Trophoblast cell (in vitro differentiated cells and primary cell): ENCODE measurements around the gene NUDT3.
"Not testable (repeated sequence)": the region's sequence is repeated elsewhere in the genome, so short reads cannot be mapped to it uniquely, and the experiment has no call there.

Experiments
- DNase-seq, 2 donors: peaks; one replicate each; pipeline ENCODE4 v3.0.0-alpha.2; 2016
- H2AFZ ChIP-seq: 2 replicates; pipeline ENCODE4 v1.6.1; 2013; ENCODE audit warnings: low read length, moderate library complexity, mild to moderate bottlenecking; ENCODE audit not compliant: insufficient read depth, poor library complexity
- H2AK5ac ChIP-seq: 2 replicates; pipeline ENCODE4 v1.6.1; 2013; ENCODE audit warnings: mild to moderate bottlenecking, low read length
- H2BK120ac ChIP-seq: 2 replicates; pipeline ENCODE4 v1.6.1; 2013; ENCODE audit warnings: low read length, mild to moderate bottlenecking, moderate library complexity; ENCODE audit not compliant: insufficient read depth, poor library complexity
- H2BK12ac ChIP-seq: 2 replicates; pipeline ENCODE4 v1.6.1; 2013; ENCODE audit warnings: mild to moderate bottlenecking, low read length, moderate library complexity
- H2BK5ac ChIP-seq: 2 replicates; pipeline ENCODE4 v1.6.1; 2013; ENCODE audit warnings: low read length, low read depth, moderate library complexity, mild to moderate bottlenecking; ENCODE audit not compliant: poor library complexity
- H3K14ac ChIP-seq: 2 replicates; pipeline ENCODE4 v1.6.1; 2013; ENCODE audit warnings: mild to moderate bottlenecking, low read length
- H3K18ac ChIP-seq: 2 replicates; pipeline ENCODE4 v1.6.1; 2013; ENCODE audit warnings: mild to moderate bottlenecking, low read length
- H3K23ac ChIP-seq: 2 replicates; pipeline ENCODE4 v1.6.1; 2013; ENCODE audit warnings: low read length
- H3K27ac ChIP-seq: 2 replicates; pipeline ENCODE4 v1.5.1; 2013; ENCODE audit warnings: low read depth, mild to moderate bottlenecking, inconsistent platforms, low read length, moderate library complexity
- H3K27me3 ChIP-seq: 2 replicates; pipeline ENCODE4 v1.6.1; 2013; ENCODE audit warnings: inconsistent platforms, mild to moderate bottlenecking, low read length, moderate library complexity; ENCODE audit not compliant: insufficient read depth
- H3K36me3 ChIP-seq, 2 experiments: 1 replicate in 1 of 2; 2 replicates in 1 of 2; pipeline ENCODE4 v1.6.1; 2013; ENCODE audit warnings: low read length in 2 of 2, mild to moderate bottlenecking in 2 of 2, moderate library complexity in 1 of 2; ENCODE audit not compliant: insufficient read depth in 2 of 2, control insufficient read depth in 1 of 2
- H3K4ac ChIP-seq: 2 replicates; pipeline ENCODE4 v1.6.1; 2013; ENCODE audit warnings: low read depth, mild to moderate bottlenecking, low read length, moderate library complexity
- H3K4me1 ChIP-seq, 2 experiments: 1 replicate in 1 of 2; 2 replicates in 1 of 2; pipeline ENCODE4 v1.6.1; 2013; ENCODE audit warnings: low read length in 2 of 2, mild to moderate bottlenecking in 2 of 2, moderate library complexity in 1 of 2; ENCODE audit not compliant: insufficient read depth in 2 of 2, control insufficient read depth in 1 of 2
- H3K4me2 ChIP-seq: 2 replicates; pipeline ENCODE4 v1.6.1; 2013; ENCODE audit warnings: inconsistent platforms, mild to moderate bottlenecking, low read length, moderate library complexity
- H3K4me3 ChIP-seq: 2 replicates; pipeline ENCODE4 v1.5.1; 2013; ENCODE audit warnings: mild to moderate bottlenecking, low read depth, low read length, inconsistent platforms
- H3K79me1 ChIP-seq: one replicate; pipeline ENCODE4 v1.6.1; 2013; ENCODE audit warnings: low read length
- H3K79me2 ChIP-seq: 2 replicates; pipeline ENCODE4 v1.6.1; 2013; ENCODE audit warnings: low read length, mild to moderate bottlenecking; ENCODE audit not compliant: control insufficient read depth, insufficient read depth, poor library complexity
- H3K9ac ChIP-seq: 2 replicates; pipeline ENCODE4 v1.6.1; 2013; ENCODE audit warnings: mild to moderate bottlenecking, low read length
- H3K9me3 ChIP-seq: 2 replicates; pipeline ENCODE4 v1.6.1; 2013; ENCODE audit warnings: low read depth, mild to moderate bottlenecking, control low read depth, inconsistent platforms, low read length; ENCODE audit not compliant: insufficient read depth
- H4K12ac ChIP-seq: 2 replicates; pipeline ENCODE4 v1.6.1; 2013; ENCODE audit warnings: low read depth, mild to moderate bottlenecking, low read length, moderate library complexity
- H4K8ac ChIP-seq: 2 replicates; pipeline ENCODE4 v1.6.1; 2013; ENCODE audit warnings: low read depth, mild to moderate bottlenecking, low read length, moderate library complexity
- H4K91ac ChIP-seq: one replicate; pipeline ENCODE4 v1.6.1; 2013; ENCODE audit warnings: low read depth, mild to moderate bottlenecking, low read length, moderate library complexity
- WGBS: extraction: QIAGEN DNeasy Blood & Tissue Kit; methylation state at CpG from one replicate; pipeline ENCODE4 v1.1.7; 2013; ENCODE audit warnings: missing lambda C conversion rate; ENCODE audit not compliant: insufficient read length, insufficient coverage; ENCODE audit errors: extremely low coverage; 5-methylcytosine and 5-hydroxymethylcytosine counted together

The NUDT3 gene

GRCh38 chr6:34407915-34408314, 15.4 kb upstream of the NUDT3 start:
- not testable (repeated sequence) for H3K79me2 ChIP-seq, H3K23ac ChIP-seq, H3K4me2 ChIP-seq, H3K4ac ChIP-seq, H3K79me1 ChIP-seq, H3K9ac ChIP-seq, H4K8ac ChIP-seq, H3K27ac ChIP-seq, H3K36me3 ChIP-seq, H3K14ac ChIP-seq, H2BK5ac ChIP-seq, H3K27me3 ChIP-seq, H4K12ac ChIP-seq, H3K18ac ChIP-seq, H2BK120ac ChIP-seq, H2BK12ac ChIP-seq, H3K9me3 ChIP-seq, DNase-seq, H2AFZ ChIP-seq, H4K91ac ChIP-seq, H2AK5ac ChIP-seq, H3K4me3 ChIP-seq, H3K4me1 ChIP-seq
- no CpG with 5 or more reads among the region's 1 CpG for WGBS

GRCh38 chr6:34396518-34396917, 4.0 kb upstream of the NUDT3 start:
- H3K4me3 ChIP-seq = no peak overlapping the region
- no peak overlapping the region for H3K9ac ChIP-seq
- no peak overlapping the region for H3K4me2 ChIP-seq
- H4K8ac ChIP-seq = no peak overlapping the region
- no peak overlapping the region for H2AFZ ChIP-seq
- H2BK120ac ChIP-seq = no peak overlapping the region
- no peaks in the 10 kb centered on the region for H3K27me3 ChIP-seq
- WGBS = no CpG with 5 or more reads among the region's 6 CpGs
- peaks cover 8% of the 10 kb centered on the region for H3K79me2 ChIP-seq
- no peak overlapping the region for H3K14ac ChIP-seq
- H3K23ac ChIP-seq = no peak overlapping the region
- H3K79me1 ChIP-seq = peaks cover 8% of the 10 kb centered on the region
- no peak overlapping the region for H4K91ac ChIP-seq
- no peaks in the 10 kb centered on the region for H3K36me3 ChIP-seq
- H3K4me1 ChIP-seq = peaks cover 0 to 4% of the 10 kb centered on the region in 2 experiments
- no peak overlapping the region for H2BK5ac ChIP-seq
- no peaks in the 10 kb centered on the region for H3K9me3 ChIP-seq
- H2BK12ac ChIP-seq = no peak overlapping the region
- DNase-seq = no peak
- H3K4ac ChIP-seq = no peak overlapping the region
- H4K12ac ChIP-seq = no peak overlapping the region
- H3K18ac ChIP-seq = no peak overlapping the region
- H3K27ac ChIP-seq = no peak overlapping the region
- H2AK5ac ChIP-seq = no peak overlapping the region

- H2BK12ac ChIP-seq = no peak overlapping the region
- no peak overlapping the region for H4K8ac ChIP-seq
- no peak overlapping the region for H2AFZ ChIP-seq
- no peak overlapping the region for H3K4ac ChIP-seq
- H3K79me1 ChIP-seq = peaks cover 8% of the 10 kb centered on the region
- no peak overlapping the region for H3K4me2 ChIP-seq
- H3K14ac ChIP-seq = no peak overlapping the region
- no peak overlapping the region for H3K23ac ChIP-seq
- H3K36me3 ChIP-seq = no peaks in the 10 kb centered on the region
- H3K27me3 ChIP-seq = no peaks in the 10 kb centered on the region
- H3K27ac ChIP-seq = no peak overlapping the region
- no peak for DNase-seq
- no peak overlapping the region for H3K9ac ChIP-seq
- no peak overlapping the region for H4K12ac ChIP-seq
- no peaks in the 10 kb centered on the region for H3K9me3 ChIP-seq
- H2AK5ac ChIP-seq = no peak overlapping the region
- no CpG with 5 or more reads among the region's 3 CpGs for WGBS
- peaks cover 0 to 6% of the 10 kb centered on the region in 2 experiments for H3K4me1 ChIP-seq
- no peak overlapping the region for H2BK5ac ChIP-seq
- no peak overlapping the region for H3K18ac ChIP-seq
- H2BK120ac ChIP-seq = no peak overlapping the region
- no peak overlapping the region for H3K4me3 ChIP-seq
- H4K91ac ChIP-seq = no peak overlapping the region
- peaks cover 8% of the 10 kb centered on the region for H3K79me2 ChIP-seq
Observed at GRCh38 chr6:34393966-34394305, 1.5 kb upstream of the NUDT3 start.

- WGBS = no CpG with 5 or more reads among the region's 16 CpGs
- Histone ChIP-seq H4K12ac (no peak overlapping the region), H2BK5ac (no peak overlapping the region), H3K27me3 (no peaks in the 10 kb centered on the region), H2BK12ac (no peak overlapping the region), H3K4me3 (peak overlapping the region; percentile 62), H3K9ac (no peak overlapping the region), H3K4me2 (peak overlapping the region; percentile 80), H3K23ac (no peak overlapping the region), H3K79me2 (peaks cover 8% of the 10 kb centered on the region), H3K27ac (no peak overlapping the region), H3K18ac (no peak overlapping the region), H3K4me1 (peaks cover 0 to 6% of the 10 kb centered on the region in 2 experiments), H3K79me1 (peaks cover 8% of the 10 kb centered on the region), H3K14ac (no peak overlapping the region), H3K4ac (no peak overlapping the region), H2BK120ac (no peak overlapping the region), H4K8ac (no peak overlapping the region), H2AK5ac (no peak overlapping the region), H3K36me3 (no peaks in the 10 kb centered on the region), H3K9me3 (no peaks in the 10 kb centered on the region), H4K91ac (no peak overlapping the region), H2AFZ (no peak overlapping the region)
- DNase-seq = no peak
Observed at GRCh38 chr6:34393191-34393965, 909 bp upstream of the NUDT3 start.
